ENCODE data around the gene PKMYT1.

DNA sequence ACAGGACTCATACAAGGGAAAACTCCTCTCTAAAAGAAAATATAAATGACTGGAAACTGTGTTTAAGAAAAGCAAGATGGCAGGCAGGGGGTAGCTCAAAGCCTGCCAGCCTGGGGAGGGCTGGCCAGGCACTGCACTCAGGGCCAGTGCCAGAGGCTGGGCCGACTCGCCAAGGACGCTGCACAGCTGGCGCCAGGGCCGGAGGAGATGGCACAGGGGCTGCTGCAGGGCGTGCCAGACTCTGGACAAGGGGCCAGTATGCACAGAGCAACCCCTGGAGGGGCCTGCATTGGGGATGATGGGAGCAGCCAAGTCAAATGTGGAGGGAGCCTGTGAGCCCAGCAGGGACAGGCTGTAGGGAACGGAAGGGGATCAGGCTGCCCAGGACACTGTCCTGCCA, 4.0 kb downstream of the PKMYT1 start:
- no peak for TF ChIP-seq GATA2 (IDR thresholded peaks at IDR 0.05; ENCODE audit: low read depth, low read length)
- TF ChIP-seq GATA3 (IDR thresholded peaks at IDR 0.05; ENCODE audit: low read depth, low read length), result no peak
